ENCODE results near the gene CSF1R.

CSF1R gene

DNA sequence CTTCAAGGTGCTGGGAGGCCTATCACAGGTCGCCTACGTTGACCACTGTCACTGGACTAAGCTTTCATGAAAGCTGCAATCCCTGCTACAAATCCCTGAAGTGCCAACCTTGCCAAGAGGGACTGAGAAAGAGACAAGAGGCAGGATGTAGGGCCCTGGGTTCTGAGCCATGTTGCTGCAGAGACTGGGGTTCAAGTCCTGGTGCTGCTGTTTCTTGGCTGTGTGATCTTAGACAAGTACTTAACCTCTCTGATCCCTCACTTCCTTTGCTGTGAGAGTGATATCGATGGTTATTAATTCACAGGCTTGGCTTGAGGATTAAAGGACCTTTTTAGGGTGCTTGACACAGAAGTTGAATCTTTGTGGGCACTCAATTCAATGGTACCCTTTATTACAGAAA, 15.5 kb downstream of the CSF1R start:
- TF ChIP-seq, protein P1, sequence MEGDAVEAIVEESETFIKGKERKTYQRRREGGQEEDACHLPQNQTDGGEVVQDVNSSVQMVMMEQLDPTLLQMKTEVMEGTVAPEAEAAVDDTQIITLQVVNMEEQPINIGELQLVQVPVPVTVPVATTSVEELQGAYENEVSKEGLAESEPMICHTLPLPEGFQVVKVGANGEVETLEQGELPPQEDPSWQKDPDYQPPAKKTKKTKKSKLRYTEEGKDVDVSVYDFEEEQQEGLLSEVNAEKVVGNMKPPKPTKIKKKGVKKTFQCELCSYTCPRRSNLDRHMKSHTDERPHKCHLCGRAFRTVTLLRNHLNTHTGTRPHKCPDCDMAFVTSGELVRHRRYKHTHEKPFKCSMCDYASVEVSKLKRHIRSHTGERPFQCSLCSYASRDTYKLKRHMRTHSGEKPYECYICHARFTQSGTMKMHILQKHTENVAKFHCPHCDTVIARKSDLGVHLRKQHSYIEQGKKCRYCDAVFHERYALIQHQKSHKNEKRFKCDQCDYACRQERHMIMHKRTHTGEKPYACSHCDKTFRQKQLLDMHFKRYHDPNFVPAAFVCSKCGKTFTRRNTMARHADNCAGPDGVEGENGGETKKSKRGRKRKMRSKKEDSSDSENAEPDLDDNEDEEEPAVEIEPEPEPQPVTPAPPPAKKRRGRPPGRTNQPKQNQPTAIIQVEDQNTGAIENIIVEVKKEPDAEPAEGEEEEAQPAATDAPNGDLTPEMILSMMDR (IDR thresholded peaks at IDR 0.05; ENCODE audit: extremely low read depth, insufficient read depth, missing control alignments) = no peak
- no peak for DNase-seq (ENCODE audit: low spot score)
- in situ Hi-C loops (cut with MboI; ENCODE audit: low pct_unique_long_range_greater_than_20kb, low sequenced_read_pairs, unreplicated experiment) = no loop called here

GRCh38 chr5:150069672-150070627, 16.4 kb downstream of the CSF1R start:
- TF ChIP-seq, protein P1 (IDR thresholded peaks at IDR 0.05; ENCODE audit: extremely low read depth, insufficient read depth, missing control alignments) = no peak
- no peak for DNase-seq (ENCODE audit: low spot score)
- in situ Hi-C loops (cut with MboI; ENCODE audit: low pct_unique_long_range_greater_than_20kb, low sequenced_read_pairs, unreplicated experiment) = no loop called here

DNA sequence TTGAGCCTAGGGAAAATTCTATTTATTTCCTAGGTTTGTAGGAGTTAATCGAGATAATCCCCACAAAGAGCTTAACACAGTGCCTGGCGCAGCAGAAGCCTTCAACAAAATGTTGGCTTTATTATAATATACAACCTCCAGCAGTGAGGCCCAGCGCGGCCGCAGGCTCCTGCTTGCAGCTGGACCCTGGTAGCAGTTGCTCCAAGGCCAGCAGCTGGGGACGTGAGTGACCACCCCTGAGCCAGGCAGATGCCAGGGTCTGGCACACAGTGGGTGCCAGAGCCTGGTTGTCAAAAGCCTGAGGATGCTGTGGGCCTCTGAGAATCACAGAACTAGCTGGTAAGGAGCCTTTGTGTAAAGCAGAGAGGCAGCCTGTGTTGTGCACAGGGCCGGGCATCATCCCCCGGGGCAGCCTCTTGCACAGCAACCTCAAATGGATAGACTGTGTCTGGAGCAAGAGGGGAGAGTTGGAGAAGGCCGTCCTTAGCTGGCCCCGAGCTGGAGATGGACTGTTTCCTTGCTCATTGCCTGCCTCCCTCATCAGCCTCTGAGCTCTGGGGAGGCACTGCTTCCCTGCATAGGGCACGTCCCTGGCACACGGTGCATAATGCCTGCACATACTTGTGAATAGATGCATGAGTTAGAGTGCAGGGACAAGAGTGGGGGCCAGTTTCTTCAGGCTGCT, 17.3 kb downstream of the CSF1R start:
- DNase-seq (ENCODE audit: low spot score) = no peak
- in situ Hi-C loops (cut with MboI; ENCODE audit: low pct_unique_long_range_greater_than_20kb, low sequenced_read_pairs, unreplicated experiment) = no loop called here
- TF ChIP-seq, protein P1 (IDR thresholded peaks at IDR 0.05; ENCODE audit: extremely low read depth, insufficient read depth, missing control alignments) = no peak

DNA sequence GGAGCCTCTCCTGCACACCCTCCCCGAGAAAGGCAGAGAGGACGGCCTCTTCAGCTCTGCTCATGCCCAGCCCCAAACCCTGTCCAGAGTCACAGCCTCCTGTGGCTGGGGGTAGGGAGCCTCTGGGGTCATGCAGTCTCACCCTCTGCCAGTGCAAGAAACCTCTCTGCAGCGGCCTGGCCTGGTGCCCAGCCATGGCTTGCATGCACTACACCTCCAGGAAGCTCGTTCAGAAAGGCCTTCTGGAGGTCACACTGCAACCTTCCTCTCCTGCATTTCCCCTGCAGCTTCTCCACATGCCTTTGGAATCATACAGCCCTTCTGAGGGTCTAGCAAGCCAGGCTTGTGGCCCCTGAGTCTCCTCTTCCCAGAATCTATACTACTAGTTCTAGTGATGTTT, 17.9 kb downstream of the CSF1R start:
- TF ChIP-seq, protein P1 (IDR thresholded peaks at IDR 0.05; ENCODE audit: extremely low read depth, insufficient read depth, missing control alignments) = no peak
- no peak for DNase-seq (ENCODE audit: low spot score)
- in situ Hi-C loops (cut with MboI; ENCODE audit: low pct_unique_long_range_greater_than_20kb, low sequenced_read_pairs, unreplicated experiment) = no loop called here

- no peak for DNase-seq (ENCODE audit: low spot score)
- in situ Hi-C loops (cut with MboI; ENCODE audit: low pct_unique_long_range_greater_than_20kb, low sequenced_read_pairs, unreplicated experiment) = no loop called here
- TF ChIP-seq, protein P1 (IDR thresholded peaks at IDR 0.05; ENCODE audit: extremely low read depth, insufficient read depth, missing control alignments) = no peak
Measured at GRCh38 chr5:150068071-150068470, 18.3 kb downstream of the CSF1R start.

GRCh38 chr5:150067405-150067960, 18.9 kb downstream of the CSF1R start:
- TF ChIP-seq, protein P1 (IDR thresholded peaks at IDR 0.05; ENCODE audit: extremely low read depth, insufficient read depth, missing control alignments) = no peak
- in situ Hi-C loops (cut with MboI; ENCODE audit: low pct_unique_long_range_greater_than_20kb, low sequenced_read_pairs, unreplicated experiment) = no loop called here
- no peak for DNase-seq (ENCODE audit: low spot score)

Data from GM13977 (cell line).